ENCODE results near the gene IL15RA. TPM values are rescaled to one million over a fixed set of nuclear protein-coding genes. Genes with fewer than 3 reads are reported as not detected.
A peak's percentile ranks its signal among the peaks of the same experiment; 100 is the strongest.

IL15RA gene, protein sequence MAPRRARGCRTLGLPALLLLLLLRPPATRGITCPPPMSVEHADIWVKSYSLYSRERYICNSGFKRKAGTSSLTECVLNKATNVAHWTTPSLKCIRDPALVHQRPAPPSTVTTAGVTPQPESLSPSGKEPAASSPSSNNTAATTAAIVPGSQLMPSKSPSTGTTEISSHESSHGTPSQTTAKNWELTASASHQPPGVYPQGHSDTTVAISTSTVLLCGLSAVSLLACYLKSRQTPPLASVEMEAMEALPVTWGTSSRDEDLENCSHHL
- 10 to 100 TPM in 2 of 4 donors, 1 to 10 TPM in 2; 7.1 to 15.6 (median 11.0) TPM for total RNA-seq

DNA sequence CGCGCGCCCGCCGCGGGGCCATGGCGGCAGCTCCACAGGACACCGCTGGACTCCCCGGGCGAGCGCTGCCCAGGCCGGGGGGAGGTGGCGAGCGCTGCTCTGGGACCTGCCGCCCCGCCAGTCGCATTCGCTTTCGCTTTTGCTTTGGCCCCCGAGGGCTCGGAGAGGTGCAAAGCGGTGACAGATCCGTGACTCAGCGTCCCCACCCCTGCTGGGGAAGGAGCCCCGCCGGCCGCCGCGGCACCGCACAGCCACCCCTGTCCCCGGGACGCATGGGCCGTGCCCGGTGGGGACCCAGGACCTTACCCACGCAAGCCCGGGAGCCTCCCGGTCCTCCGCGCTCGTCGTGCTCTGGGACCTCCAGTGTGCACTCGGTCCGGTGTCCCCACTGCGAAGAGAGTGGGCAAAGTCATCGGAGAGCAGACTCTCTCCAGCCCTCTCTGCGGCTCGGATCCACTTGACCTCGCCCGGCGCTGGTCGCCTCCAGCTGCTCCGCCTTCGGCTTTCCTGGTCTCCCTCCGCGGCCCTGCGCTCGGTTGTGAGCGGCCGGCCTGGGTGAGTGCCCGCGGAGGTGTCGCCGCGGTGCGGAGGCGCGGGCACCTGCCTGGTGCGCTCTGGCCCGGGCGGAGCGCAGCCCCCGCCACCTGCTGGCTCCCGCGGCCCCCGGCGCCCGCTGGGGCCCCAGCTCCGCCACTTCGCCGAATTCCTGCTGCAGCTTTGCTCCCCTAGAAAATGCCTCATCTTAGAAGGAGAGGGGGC is at the start of gene IL15RA:
TSS of gene IL15RA (minus strand) at position 73 of the 759 bp plus-strand sequence. CDS start at position 22, 51 bp downstream.
- intact Hi-C loops (cut with DNase I), result no loop called here
- 1% methylated on average over 17 of the region's 80 CpGs; no CpG with 5 or more reads in 1 of the 2 donors for WGBS, 2 donors

DNA sequence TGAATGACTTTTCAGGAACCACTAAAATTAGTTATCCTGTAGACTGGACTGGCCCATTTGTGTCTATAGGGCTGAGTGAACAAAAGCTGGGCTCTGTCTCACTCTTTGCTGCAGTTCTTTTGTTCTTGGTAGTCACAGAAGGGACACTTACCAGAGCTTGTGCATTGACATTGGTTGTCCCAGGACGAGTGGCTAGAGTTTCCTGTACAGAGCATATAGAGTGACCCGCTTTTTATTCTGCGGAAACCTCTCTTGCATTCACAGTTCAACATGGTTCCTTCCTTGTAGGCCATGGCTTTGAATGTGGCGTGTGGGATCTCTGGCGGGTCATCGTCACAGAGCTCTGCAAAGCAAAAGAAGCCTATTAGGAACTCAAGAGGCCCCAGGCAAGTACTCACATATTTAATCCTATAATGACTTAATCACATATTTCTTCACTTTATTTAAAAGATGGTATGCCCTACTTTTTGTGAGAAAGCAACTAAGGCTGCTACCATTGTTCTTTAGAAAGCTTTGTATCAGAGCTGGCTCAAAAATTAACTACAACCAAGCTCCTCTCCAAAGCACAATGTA is 48.4 kb upstream of the IL15RA start:
- whole genome bisulfite sequencing, 2 donors, result 89 to 93% methylated on average over 6 of the region's 6 CpGs
- TF ChIP-seq, protein P1, sequence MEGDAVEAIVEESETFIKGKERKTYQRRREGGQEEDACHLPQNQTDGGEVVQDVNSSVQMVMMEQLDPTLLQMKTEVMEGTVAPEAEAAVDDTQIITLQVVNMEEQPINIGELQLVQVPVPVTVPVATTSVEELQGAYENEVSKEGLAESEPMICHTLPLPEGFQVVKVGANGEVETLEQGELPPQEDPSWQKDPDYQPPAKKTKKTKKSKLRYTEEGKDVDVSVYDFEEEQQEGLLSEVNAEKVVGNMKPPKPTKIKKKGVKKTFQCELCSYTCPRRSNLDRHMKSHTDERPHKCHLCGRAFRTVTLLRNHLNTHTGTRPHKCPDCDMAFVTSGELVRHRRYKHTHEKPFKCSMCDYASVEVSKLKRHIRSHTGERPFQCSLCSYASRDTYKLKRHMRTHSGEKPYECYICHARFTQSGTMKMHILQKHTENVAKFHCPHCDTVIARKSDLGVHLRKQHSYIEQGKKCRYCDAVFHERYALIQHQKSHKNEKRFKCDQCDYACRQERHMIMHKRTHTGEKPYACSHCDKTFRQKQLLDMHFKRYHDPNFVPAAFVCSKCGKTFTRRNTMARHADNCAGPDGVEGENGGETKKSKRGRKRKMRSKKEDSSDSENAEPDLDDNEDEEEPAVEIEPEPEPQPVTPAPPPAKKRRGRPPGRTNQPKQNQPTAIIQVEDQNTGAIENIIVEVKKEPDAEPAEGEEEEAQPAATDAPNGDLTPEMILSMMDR (IDR thresholded peaks at IDR 0.05), result no peak
- no peak for TF ChIP-seq POLR2A (IDR thresholded peaks at IDR 0.05)
- H3K27ac ChIP-seq, result no peak overlapping the region
- H3K9me3 ChIP-seq, result peaks cover 0 to 10% (median 0%) of the 10 kb centered on the region in 3 donors
- DNase-seq, result no peak
- H3K4me3 ChIP-seq, result no peak overlapping the region
- H3K36me3 ChIP-seq, result no peaks in the 10 kb centered on the region
- H3K27me3 ChIP-seq, result peaks cover 0 to 4% (median 0%) of the 10 kb centered on the region in 4 donors
- H3K4me1 ChIP-seq, result peaks cover 0 to 36% (median 4%) of the 10 kb centered on the region in 3 donors
- intact Hi-C loops (cut with DNase I), result no loop called here

More for the DNA sequence above, at the start of gene IL15RA:
- Histone ChIP-seq H3K4me1 (peaks cover 0 to 45% (median 19%) of the 10 kb centered on the region in 3 donors), H3K9me3 (no peaks in the 10 kb centered on the region), H3K4me3 (peak within 1 kb of the TSS; percentile 83 to 95 (median 89)), H3K27me3 (no peaks in the 10 kb centered on the region), H3K36me3 (no peaks in the 10 kb centered on the region), H3K27ac (peak within 1 kb of the TSS; percentile 93 to 98 (median 96))
- no peak for DNase-seq
- TF ChIP-seq, protein P1 (IDR thresholded peaks at IDR 0.05), result peak in 5 of 6 experiments; percentile 18 to 69 (median 38)
- peak in 2 of 4 donors; percentile 56 to 68 for TF ChIP-seq POLR2A (IDR thresholded peaks at IDR 0.05)

DNA sequence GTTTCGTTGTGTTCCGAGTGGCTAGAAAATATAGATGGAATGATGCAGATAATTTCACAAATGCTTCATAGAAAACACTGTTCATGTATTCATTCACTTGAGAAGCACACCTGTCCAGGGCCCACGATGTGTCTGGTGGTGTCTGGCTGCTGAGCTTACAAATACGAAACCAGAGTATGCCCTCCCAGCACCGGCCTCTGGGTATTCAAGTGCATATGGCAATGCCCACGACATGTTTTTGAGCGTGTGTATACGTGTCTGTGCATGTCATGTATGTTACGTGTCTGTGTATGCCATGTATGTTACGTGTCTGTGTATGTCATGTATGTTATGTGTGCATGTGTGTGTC is 47.0 kb upstream of the IL15RA start:
- Histone ChIP-seq H3K27me3 (peaks cover 0 to 9% (median 0%) of the 10 kb centered on the region in 4 donors), H3K4me1 (peaks cover 0 to 36% (median 4%) of the 10 kb centered on the region in 3 donors), H3K27ac (no peak overlapping the region), H3K9me3 (no peaks in the 10 kb centered on the region), H3K36me3 (no peaks in the 10 kb centered on the region), H3K4me3 (no peak overlapping the region)
- no peak for DNase-seq
- intact Hi-C loops (cut with DNase I), result no loop called here
- TF ChIP-seq, protein P1 (IDR thresholded peaks at IDR 0.05), result no peak
- 64 to 76% methylated on average over 10 of the region's 10 CpGs for WGBS, 2 donors

DNA sequence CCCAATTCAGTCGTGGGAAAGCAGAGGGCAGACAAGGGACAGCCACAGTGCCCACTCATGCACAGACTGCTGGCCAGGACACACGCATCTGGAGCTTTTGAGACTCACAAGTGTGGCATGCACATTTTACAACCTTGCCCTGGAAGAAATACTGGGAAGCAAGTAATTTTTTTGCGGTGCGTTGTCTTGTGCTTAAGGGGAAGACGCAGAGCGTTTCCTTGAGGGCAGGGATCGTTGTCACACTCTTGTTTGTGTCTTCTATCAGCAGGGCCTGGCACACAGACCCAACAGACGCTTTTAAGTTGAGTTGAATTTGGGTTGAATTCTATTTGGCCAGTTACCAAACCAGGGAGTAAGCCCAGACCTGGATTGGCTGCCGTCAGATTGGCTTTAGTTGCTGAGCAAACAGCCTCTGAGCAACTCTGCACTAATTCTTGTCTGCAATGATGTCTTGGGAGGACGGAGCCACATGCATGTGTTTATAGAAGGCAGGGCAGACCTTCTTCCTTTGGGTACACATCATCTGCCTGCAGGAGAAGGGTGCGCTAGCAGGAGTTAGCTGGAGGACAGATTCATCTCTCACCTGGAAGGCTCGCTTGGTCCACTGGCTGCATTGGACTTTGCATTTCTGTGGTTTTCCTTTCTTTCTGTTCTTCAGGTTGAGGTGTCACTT is 46.5 kb upstream of the IL15RA start:
- H3K4me3 ChIP-seq, result no peak overlapping the region
- intact Hi-C loops (cut with DNase I), result no loop called here
- 59 to 66% methylated on average over 8 to 10 of the region's 12 CpGs for WGBS, 2 donors
- no peaks in the 10 kb centered on the region for H3K36me3 ChIP-seq
- peaks cover 0 to 9% (median 0%) of the 10 kb centered on the region in 4 donors for H3K27me3 ChIP-seq
- no peak for TF ChIP-seq POLR2A (IDR thresholded peaks at IDR 0.05)
- TF ChIP-seq, protein P1 (IDR thresholded peaks at IDR 0.05), result no peak
- H3K9me3 ChIP-seq, result no peaks in the 10 kb centered on the region
- peaks cover 0 to 36% (median 4%) of the 10 kb centered on the region in 3 donors for H3K4me1 ChIP-seq
- no peak for DNase-seq
- peak overlapping the region in 2 of 4 donors; percentile 9 to 77 for H3K27ac ChIP-seq

All from esophagus squamous epithelium (tissue), 5 donors.